ENCODE results near the gene NSL1.
"Not testable (repeated sequence)": the region's sequence is repeated elsewhere in the genome, so short reads cannot be mapped to it uniquely, and the experiment has no call there.

Gene NSL1

DNA sequence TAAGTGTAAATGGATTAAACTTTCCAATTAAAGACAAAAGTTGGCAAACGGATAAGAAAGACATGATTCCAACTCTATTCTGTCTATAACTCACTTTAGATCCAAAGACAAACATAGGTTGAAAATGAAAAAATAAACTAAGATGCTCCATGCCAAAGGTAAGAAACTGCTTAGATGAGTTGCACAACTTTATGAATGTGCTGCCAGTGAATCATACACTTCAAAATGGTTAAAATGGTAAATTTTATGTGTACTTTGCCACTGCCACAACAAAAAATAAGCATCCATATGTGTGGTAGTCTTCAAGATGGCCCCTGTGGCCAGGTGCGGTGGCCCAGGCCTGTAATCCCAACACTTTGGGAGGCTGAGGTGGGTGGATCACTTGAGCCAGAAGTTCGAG, 45.0 kb downstream of the NSL1 start:
- no peak for ATAC-seq

DNA sequence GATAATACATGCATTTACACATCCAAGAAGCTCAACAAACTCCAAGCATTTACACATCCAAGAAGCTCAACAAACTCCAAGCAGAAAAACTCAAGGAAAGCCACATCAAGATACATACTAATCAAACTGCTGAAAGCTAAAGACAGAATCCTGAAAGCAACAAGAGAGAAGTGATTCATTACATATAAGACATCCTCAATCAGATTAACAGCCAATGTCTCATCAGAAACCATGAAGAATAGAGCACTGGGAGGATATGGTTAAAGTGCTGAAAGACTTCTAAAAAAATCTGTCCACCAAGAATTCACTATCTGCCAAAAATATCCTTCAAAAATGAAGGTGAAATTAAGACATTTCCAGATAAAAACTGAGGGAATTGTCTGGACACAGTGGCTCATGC, 46.3 kb downstream of the NSL1 start:
- ATAC-seq: no peak

DNA sequence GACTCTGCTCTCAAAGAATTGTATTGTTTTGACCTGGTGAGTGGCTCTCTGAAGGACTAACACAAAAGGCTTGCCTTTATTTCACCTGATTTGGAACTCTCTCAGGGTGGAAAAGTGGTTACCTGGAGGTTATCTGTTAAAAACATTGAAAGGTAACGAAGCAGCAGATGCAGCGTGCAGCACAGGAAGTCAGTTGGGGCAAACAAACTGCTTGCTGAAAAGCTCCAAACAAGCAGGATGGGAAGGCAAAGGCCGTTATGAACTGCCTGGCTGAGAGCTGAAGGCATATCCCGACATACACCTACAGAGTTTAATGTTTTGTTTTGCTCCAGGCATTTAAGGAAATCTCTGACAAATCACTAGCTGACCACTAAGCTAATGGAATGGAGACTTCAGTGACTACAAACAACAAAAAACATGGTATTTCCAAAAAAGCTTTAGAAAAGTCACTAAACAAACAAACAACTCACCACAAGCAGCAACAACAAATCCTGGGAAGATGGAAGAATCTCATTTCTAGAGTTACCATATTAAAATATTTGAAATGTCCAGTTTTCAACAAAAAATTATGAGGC, 47.6 kb downstream of the NSL1 start:
- ATAC-seq: no peak

DNA sequence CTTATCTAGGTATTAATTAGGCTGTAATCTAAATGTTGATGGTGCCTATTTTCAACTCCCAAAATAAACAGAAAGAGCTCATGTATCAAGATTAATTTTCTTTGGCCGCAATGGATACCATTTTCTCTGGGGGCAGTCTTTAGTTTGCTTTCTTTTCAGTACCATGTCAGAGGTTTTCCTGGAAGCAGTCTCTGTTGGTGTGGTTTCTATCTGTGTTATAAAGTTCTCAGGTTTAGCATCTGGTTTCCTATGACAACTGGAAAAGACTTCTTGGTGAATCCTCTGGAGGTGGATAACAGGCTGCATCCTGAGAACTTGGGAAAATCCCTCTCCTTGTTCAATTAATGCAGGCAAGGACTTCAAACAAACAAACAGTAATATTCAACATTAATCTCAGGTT, 53.2 kb downstream of the NSL1 start:
- ATAC-seq: no peak

DNA sequence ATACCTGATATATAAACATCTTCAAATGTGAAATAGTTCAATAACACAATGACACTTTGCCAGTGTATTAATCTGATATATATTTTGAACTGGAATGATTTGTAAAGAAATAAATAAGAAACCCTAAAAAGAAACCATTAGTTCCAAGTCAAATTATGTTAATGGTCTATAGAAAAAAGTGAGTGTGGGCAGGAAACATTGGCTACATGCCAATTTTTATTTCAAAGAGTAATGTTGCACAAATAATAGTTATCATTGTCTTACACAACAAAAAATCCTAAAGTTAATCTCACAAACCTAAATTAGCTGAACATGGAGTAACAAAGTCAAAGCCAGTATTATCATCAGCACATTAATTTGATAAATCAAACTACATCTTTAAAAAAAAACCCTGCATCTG, 54.0 kb downstream of the NSL1 start:
- ATAC-seq: no peak

DNA sequence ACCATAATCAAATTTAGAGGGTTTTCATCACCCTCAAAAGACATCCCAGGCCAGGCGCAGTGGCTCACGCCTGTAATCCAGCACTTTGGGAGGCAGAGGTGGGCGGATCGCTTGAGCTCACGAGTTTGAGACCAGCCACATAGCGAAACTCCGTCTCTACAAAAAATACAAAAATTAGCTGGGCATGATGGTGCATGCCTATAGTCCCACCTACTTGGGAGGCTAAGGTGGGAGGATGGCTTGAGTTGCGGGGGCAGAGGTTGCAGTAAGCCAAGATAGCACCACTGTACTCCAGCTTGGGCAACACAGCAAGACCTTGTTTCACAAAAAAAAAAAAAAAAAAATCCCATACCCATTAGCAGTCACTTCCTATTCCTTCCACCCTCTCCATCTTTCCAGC, 58.5 kb downstream of the NSL1 start:
- no peak for ATAC-seq

DNA sequence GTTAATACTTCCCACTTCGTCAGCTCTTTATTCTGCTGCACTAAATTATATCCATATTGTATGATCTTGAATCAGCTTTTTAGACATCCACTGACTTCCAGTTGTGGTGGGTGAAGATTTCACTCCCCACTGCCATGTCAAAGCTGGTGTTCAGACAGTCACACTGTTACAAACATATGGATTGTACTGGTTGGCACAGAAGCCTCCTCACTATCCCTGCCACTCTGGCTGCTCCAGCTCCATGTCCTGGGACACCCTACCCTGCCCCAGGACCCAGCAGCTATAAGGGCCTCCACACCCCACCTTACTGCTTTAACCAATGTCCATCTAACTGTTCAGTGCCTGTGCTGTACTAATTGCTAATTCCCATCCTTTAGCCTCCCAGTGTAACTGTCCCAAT, 59.9 kb downstream of the NSL1 start:
- ATAC-seq: no peak

DNA sequence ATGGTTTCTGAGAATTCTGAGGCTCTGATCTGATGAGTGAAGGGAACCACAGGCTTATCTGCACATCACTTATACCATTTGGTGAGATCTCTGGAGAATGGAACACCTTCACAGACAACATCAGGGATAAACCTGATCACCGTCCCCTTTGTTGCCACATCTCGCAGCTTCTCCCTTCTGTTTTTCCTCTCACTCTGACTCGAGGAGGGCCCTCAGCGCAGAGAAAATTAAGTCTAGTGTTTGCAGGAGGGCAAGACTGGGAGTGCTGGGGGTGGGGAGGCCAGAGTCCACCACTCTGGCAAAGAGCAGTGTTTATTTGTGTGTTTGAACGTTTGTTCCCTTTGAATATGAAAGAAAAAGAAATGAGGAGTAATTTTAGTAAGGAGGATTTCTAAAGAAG, 63.0 kb downstream of the NSL1 start:
- ATAC-seq: no peak

DNA sequence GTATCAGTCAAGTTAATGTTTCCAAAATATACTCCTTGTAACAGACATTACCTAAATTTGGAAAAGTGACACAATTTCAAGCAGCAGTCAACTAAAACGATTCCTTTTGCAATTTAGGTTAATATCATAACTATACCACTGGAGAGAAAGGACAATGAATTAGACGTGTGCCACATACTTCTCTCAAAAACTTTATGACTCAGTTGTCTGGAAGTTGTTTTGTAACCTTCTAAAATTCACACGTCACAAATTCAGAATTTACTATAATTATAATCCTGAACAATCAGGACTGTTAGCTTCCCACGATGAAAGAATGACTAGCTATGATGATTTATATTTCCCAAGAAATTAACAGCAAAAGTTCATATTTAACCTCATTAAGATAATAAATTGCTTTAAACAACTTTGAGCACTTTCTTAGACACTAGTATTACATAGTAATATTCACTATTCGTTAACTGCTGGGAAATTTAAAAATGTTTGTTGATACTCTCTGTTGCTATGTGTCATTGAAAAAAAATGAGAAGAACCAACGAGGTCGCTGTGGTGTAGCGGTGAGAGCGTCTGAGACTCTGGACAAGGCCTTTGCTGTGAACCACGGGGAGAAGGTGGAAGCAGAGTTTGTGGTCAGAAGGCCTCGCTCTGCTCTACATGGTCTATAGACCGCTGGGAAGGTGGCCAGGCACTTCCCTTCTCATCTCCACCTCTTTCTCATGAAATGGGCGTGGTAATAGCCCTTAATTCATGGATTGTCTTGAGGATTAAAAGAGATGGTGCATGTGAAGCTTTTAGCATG, 64.0 kb downstream of the NSL1 start:
- ATAC-seq: peak in 1 of 2 donors; percentile 27

DNA sequence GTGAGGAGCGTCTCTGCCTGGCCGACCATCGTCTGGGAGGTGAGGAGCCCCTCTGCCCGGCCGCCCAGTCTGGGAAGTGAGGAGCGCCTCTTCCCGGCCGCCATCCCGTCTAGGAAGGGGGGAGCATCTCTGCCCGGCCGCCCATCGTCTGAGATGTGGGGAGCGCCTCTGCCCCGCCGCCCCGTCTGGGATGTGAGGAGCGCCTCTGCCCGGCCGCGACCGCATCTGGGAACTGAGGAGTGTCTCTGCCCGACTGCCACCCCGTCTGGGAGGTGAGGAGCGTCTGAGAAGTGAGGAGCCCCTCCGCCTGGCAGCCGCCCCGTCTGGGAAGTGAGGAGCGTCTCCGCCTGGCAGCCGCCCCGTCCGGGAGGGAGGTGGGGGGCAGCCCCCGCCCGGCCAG, 66.9 kb downstream of the NSL1 start:
- not testable (repeated sequence) for ATAC-seq

DNA sequence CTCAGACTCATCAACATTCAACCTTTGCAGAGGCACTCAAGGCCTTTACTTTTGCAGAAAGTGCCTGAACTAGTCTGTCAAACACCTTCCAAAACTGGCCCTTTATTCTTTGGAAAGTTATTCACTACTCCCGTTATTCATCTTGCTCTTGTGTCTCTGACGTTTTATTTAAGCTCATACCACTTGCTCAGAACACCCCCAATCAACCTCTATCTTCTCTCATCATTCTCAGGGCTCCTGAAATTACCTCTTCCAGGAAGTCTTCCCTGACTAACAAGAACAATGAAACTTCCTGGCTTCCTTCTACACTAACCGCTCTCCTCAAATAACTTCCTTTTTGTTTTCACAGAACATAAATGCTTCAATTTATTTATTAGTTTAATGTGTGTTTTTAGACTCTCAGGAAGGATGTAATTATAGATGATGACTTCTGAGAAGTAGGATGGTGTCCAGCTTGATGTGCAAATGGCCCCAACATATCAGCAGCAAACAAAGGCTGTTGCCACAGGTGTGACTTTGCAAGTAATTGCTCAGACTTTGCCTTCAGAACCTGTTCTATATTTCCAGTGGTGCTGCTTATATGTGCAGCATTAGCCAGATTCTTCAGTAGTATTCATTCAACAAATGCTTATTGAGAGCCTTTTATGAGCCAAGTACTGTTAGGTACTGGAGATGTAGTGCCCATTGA, 69.2 kb downstream of the NSL1 start:
- peak; percentile 13 to 34 for ATAC-seq

DNA sequence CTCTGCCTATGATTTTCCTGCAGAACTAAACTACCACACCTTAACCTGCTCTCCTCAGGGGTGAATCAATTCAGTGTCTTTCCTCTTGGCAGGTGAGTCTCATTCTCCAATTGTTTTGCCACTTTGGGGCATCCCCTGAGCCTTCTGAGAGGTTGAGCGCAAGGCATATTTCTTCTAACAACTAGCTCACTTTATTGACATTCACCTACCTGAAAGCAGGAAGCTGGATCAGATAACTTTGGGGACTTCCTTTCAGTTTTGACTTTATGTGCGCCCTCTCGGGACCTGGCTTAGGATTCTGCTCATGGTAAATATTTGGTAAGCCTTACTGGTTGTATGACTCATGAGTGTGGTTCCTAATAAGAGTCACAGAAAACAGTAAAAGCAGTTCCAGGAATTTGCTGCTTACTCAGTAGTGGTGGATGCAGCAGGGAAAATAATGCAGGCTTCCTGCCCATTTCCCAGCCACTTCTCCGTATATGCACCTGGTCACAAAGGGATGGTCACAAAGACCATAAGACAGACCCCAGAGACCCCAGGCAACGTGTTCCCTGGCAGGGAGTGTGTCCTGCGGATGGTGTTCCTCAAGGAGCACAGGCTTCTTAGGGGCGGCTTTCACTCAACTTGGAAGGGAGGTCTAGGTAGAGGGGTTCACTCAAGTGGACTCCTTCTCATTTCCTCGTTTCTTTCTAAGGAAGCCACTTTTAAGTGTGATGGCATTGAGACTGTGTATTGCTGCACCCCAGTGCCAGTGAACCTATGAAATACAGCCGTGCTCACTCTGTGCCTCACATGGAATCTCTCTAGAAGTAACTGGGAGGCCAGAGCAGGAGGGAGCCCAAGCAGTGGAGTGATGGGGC, 70.0 kb downstream of the NSL1 start:
- peak; percentile 81 to 88 for ATAC-seq

DNA sequence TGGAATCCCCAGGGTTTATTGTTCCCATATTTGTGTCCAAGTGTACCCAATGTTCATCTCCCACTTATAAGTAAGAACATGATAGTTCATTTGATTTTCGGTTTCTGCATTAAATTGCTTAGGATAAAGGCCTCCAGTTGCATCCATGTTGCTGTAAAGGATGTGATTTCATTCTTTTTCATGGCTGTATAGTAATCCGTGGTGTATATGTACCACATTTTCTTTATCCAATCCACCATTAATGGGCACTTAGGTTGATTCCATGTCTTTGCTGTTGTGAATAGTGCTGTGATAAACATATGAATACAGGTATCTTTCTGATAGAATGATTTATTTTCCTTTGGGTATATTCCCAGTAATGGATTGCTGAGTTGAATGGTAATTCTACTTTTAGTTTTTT, 71.9 kb downstream of the NSL1 start:
- ATAC-seq: no peak

DNA sequence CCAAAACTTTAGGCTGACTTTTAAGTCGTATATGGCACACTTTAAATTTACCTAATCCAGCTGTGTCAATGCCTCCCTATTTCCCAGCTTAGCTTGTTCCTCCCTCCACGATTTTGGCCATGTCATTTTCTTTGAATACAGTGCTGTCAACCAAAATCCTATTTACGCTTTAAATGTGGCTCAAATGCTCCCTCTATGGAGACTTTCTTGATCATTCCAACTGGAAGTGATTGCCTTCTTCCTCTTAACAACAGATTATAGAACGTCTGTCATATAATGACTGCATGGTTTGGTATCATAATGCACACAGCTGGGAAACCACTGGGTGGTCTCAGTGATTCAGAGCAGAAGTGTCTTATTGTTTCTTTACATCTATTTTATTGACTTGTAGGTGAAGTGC, 73.1 kb downstream of the NSL1 start:
- no peak for ATAC-seq

DNA sequence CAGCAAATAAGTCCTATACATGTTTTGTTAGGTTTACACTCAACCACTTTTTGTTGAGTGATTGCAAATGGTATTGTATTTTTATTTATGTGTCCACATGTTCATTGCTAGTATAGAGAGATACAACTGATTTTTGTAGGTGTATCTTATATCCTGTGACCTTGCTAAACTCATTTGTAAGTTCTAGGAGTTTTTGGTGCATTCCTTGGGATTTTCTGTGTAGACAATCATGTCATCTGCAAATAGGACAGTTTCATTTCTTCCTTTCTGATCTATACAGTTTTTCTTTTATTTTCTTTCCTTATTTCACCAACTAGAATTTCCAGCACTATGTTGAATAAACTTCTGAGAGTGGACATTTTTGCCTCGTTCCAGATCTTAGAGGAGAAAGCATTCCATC, 75.4 kb downstream of the NSL1 start:
- no peak for ATAC-seq

DNA sequence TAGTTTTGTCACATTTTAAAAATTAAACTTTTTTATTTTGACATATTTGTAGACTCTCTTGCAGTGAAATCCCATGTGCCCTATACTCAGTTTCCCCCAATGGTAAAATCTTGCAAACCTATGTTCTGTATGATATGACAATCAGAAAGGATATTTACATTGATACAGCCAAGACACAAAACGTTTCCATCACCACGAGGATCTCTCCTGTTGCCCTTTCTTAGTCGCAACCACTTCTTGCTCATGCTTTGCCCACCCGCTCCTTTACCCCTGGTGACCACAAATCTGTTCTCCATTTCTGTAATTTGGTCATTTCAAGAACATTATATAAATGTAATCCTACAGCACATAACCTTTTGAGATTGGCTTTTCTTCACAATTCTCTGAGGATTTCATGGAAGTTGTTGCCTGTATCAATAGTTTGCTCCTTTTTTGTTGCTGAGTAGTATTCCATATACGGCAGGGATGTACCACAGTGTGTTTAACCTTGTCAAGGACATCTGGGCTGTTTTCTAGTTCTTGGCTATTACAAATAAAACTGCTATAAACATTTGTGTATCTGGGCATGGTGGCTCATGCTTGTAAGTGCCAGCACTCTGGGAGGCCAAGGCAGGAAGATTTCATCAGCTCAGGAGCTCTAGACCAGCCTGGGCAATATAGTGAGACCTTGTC, 78.0 kb downstream of the NSL1 start:
- no peak for ATAC-seq

DNA sequence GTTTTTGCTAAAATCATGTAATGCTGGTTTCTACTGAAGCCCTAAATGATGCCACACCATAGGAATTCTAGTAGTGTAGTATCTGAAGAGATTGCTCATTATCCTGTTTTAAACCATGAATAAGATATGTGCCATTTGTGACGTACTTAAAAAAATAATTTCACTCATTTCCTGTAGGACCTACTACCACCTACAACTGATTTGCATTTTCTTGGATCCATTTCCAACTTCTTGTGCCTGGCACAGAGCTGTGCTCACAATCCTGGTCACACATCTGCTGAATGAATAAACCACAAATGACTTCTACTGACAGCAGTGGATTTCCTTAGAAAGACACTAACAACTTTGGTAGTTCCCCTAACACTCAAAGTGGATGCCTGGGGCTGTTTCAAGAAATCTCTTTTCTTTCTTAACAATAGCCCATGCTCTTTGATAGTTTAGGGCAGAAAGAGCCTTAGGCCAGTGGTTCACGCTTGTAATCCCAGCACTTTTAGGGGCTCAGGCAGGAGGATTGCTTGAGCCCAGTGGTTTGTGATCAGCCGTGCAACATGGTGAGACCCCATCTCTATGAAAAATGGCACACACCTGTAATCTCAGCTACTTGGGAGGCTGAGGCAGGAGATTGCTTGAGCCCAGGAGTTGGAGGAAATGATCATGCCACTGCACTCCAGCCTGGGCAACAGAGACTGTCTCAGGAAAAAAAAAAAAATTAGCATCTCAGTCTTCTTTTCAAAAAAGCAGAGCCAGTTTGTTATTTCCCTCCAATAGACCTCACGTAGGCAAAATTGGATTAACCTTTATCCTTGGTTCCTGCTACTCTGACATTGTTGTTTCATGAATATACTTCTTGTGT, 78.9 kb downstream of the NSL1 start:
- ATAC-seq: peak; percentile 35 to 68

DNA sequence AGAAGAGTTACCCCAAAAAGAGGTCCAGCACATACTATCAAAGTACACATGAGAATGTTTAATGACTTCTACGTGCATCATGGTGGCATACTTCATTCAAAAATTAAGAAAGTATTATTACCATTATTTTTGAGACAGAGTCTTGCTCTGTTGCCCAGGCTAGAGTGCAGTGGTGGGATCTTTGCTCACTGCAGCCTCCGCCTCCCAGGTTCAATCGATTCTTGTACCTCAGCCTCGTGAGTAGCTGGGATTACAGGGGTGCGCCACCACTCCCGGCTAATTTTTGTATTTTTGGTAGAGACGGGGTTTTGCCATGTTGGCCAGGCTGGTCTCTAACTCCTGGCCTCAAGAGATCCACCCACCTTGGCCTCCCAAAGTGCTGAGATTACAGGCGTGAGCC, 79.6 kb downstream of the NSL1 start:
- ATAC-seq: not testable (repeated sequence)

DNA sequence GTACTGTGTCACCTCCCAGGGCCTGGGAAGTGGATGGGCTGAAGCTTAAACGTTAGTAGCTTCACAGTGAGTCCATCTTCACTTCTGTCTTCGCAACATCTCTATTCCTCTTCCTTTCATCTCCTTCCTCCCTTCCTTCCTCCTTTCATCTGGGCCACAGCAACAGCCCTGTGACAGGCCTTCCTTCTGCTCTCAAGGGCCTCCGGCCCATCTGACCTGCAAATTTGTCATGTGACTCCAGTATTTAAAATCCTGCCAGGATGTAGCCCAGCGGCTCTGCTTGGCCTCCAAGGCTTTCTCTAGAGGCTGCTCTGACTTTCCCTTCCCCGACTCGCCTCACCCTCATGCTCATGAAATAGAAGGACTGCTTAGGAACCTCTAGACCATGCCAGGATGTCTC, 81.0 kb downstream of the NSL1 start:
- ATAC-seq: no peak

DNA sequence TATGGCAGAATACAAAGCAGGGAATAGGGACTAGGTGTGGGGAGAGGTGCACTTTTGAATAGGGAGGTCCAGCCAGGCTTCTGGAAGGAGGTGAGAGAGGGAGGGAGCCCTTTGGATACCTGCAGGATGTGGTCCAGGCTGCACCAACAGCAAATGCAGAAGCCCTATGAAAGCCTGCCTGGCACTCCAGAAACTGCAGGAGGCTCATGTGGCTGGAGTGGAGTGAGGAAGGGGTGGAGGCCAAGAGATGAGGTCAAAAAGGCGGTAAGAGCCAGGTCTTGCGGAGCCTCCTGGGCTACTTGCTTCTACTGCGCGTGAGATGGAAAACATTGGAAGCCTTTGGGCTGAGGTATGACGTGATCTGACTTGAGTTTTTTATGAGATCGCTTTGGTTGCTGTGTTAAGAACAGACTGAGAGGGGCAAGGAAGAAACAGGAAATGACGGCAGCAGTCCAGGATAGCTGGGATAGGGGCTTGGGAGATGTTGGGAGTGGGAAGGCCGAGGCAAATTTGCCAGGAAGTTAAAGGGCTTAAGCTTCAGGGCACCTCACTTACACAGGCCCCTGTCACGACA, 87.5 kb downstream of the NSL1 start:
- no peak for ATAC-seq

DNA sequence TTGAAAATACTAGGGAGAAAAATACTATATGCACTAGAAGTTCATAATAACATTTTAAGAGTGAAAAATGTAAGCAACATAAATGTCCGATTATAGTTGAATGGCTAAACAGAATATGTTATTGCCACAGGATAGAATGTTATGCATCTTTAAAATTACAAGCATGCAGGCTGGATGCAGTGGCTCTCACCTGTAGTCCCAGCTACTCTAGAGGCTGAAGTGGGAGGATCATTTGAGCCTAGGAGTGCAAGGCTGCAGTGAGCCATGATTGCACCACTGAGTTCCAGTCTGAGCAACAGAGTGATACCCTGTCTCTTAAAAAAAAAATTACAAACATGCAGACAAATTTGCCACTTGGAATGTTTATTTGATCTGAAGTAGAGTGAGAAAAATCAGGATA, 88.9 kb downstream of the NSL1 start:
- ATAC-seq: no peak
